Effector memory CD8-positive, alpha-beta T cell (primary cell): ENCODE data around the gene UNC5CL.

Experiments
- ATAC-seq: fragments of 150-1000 bp; cut with Tn5 transposase; replicated peaks from 2 replicates; pipeline ENCODE4 v1.10.0; 2021; ENCODE audit warnings: mild to moderate bottlenecking, moderate library complexity
- DNase-seq, 3 experiments: peaks; one replicate each; pipeline ENCODE4 v3.0.0; 2021
- H3K27ac Mint-ChIP-seq, 2 donors: one replicate each; pipeline ENCODE4 v1.8.0; 2022; ENCODE audit warnings: mild to moderate bottlenecking in 2 of 2, mixed read lengths in 2 of 2, moderate library complexity in 2 of 2
- H3K27me3 Mint-ChIP-seq, 2 donors: one replicate each; pipeline ENCODE4 v1.8.0; 2022; ENCODE audit warnings: mixed read lengths in 2 of 2
- H3K36me3 Mint-ChIP-seq: one replicate; pipeline ENCODE4 v1.8.0; 2022; ENCODE audit warnings: mild to moderate bottlenecking, moderate library complexity, mixed read lengths; ENCODE audit not compliant: insufficient read depth
- H3K4me1 Mint-ChIP-seq, 2 donors: one replicate each; pipeline ENCODE4 v1.8.0; 2022; ENCODE audit warnings: low read depth in 2 of 2, mixed read lengths in 2 of 2
- H3K4me3 Mint-ChIP-seq, 2 donors: one replicate each; pipeline ENCODE4 v1.8.0; 2022; ENCODE audit warnings: mild to moderate bottlenecking in 2 of 2, mixed read lengths in 2 of 2, moderate library complexity in 2 of 2
- H3K9me3 Mint-ChIP-seq, 2 donors: one replicate each; pipeline ENCODE4 v1.8.0; 2022; ENCODE audit warnings: mixed read lengths in 2 of 2

Gene UNC5CL

DNA sequence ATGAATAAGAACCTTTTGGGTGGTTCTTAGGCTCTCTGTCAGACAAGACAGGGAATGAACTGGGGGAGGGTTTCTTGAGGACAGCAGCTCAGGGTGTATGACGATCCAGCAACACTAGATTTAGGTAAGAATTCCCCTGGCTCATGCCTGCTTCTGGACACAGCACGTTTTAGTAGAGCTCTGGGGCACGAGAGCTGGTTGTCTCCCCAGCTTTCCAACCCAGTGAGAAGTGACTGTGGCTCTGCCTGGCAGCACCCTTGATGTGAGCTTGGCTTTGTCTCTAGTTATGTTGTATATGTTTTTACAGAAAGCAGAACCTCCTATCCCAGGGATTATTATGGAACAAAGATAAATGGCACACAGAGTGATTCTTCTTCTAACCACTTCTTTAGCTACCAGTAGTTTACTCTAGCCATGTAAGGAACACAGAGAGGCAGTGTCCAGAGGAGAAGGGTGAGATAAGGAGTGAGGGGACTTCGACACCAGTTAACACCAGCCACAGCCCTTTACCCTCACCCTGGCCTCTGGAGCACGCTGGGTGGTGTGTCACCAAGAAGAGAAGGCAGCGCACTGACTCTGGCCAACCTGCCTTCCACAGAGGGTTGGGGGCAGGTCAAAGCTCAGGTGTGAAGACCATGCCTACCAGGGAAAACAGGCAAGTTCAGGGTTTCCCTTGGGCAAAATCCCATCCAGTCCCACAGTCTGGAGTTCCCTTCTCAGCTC is 17.9 kb upstream of the UNC5CL start:
- DNase-seq = no peak
- Mint-ChIP-seq H3K27me3 (no peaks in the 10 kb centered on the region), H3K4me3 (no peak overlapping the region), H3K9me3 (no peaks in the 10 kb centered on the region), H3K36me3 (peaks cover 8% of the 10 kb centered on the region), H3K27ac (no peak overlapping the region), H3K4me1 (peaks cover 10 to 20% of the 10 kb centered on the region in 2 donors)
- ATAC-seq = no peak

DNA sequence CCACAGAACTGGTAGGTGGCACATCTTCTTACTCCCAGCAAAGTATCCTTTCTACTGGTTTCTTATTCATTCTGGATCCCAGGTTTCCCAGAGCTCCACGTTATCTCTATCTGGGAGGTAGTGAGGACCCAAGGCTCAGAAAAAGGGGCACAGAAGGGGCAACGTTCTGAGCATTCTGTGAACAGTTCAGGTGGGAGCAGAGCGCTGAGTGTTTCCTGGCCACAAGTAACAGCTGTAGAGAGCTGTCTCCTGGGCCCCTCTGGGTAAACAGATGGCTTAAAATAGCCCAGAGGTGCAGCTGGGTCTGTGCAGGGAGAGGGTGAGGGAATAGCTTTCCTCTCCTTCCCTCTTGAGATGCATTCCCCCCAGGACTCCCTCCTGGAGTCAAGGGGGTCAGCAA is 16.1 kb upstream of the UNC5CL start:
- H3K27me3 Mint-ChIP-seq = no peaks in the 10 kb centered on the region
- peaks cover 14 to 23% of the 10 kb centered on the region in 2 donors for H3K4me1 Mint-ChIP-seq
- no peak overlapping the region for H3K4me3 Mint-ChIP-seq
- DNase-seq = no peak
- ATAC-seq = no peak
- H3K36me3 Mint-ChIP-seq = peaks cover 7% of the 10 kb centered on the region
- H3K27ac Mint-ChIP-seq = no peak overlapping the region
- no peaks in the 10 kb centered on the region for H3K9me3 Mint-ChIP-seq

DNA sequence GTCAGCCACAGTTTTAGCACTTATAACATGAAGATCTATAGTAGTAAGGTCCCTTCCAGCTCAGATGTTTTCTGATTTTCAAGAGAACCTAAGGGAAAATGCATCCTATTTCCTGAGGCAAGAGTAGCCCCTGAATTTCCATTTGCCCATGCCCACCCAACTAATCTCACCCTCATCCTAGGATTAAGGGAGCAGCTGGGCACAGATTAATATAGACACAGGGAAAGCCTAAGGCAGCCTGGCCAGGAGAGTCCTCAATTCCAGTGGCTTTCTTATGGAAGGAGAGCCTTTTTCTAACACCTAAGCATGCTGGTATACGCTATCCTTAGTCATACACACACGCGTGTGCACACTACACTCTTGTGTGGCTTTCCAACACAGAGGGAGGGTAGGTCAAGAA is 15.5 kb upstream of the UNC5CL start:
- Mint-ChIP-seq H3K4me1 (peaks cover 14 to 23% of the 10 kb centered on the region in 2 donors), H3K36me3 (peaks cover 7% of the 10 kb centered on the region), H3K9me3 (no peaks in the 10 kb centered on the region), H3K4me3 (no peak overlapping the region), H3K27me3 (no peaks in the 10 kb centered on the region), H3K27ac (no peak overlapping the region)
- ATAC-seq = no peak
- no peak for DNase-seq

DNA sequence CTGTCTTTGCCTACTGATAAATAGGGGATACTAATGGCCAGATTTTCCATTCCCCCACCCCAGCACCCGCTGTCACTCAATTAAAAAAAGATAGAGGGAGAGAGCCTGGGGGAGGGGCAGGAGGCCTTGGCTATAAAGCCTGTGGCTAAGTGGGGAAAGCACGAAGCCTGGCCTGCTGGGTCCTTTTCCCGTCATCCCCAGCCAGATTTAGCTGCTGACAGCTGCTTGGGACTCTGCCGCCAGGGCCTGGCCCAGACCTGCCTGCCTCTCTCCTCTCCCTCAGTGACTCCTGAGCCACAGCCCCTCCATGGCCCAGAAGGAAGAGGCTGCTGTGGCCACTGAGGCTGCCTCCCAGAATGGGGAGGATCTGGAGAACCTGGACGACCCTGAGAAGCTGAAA is 14.0 kb upstream of the UNC5CL start, which contains the start of gene APOBEC2:
Gene APOBEC2, plus strand, starts transcription at position 162 of the 400 bp plus-strand sequence. Its CDS starts 146 bp downstream, at position 308.
- H3K4me1 Mint-ChIP-seq = peaks cover 13 to 14% of the 10 kb centered on the region in 2 donors
- H3K36me3 Mint-ChIP-seq = peaks cover 7% of the 10 kb centered on the region
- H3K27ac Mint-ChIP-seq = peak within 1 kb of the TSS in 1 of 2 donors; percentile 76
- no peaks in the 10 kb centered on the region for H3K9me3 Mint-ChIP-seq
- DNase-seq (no peak), ATAC-seq (no peak)
- H3K4me3 Mint-ChIP-seq = peak within 1 kb of the TSS in 1 of 2 donors; percentile 1
- no peaks in the 10 kb centered on the region for H3K27me3 Mint-ChIP-seq

DNA sequence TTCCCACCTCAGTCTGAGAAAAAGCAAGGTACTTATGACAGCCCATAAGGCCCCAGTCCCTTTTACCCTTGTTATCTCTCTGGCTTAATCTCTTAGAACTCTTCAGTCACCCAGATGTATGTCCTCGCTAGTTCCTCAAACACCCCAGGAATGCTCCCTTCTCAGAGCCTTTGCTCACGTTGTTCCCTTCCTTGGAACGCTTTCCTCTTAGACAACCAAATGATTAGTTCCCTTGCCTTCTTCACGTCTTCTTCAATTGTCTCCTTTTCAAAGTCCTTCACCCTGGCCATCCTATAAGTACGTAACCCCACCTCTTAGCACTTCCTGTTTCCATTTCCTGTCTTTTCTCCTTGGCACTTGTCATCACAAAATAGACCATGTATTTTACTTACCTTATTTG is 12.9 kb upstream of the UNC5CL start:
- H3K4me3 Mint-ChIP-seq = peak overlapping the region in 1 of 2 donors; percentile 1
- no peak for DNase-seq
- H3K27ac Mint-ChIP-seq = no peak overlapping the region

DNA sequence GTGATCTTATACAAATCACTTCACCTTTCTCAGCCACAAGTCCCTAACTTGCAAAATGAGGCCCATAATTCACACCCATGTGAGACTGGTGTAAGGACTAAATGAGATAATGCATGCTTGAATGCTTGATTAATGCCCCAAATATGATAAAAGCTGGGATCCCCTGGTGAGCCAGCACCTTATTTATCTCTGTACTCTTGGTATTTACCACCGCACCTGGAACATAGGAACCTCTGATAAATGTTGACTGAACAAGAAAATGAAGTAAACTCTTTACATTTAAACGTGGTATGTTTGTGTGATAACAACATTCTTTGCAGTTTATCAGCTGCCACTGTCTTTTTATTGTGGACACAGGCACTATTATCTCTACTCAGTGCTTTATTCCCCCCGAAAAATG is 11.5 kb upstream of the UNC5CL start:
- no peak overlapping the region for H3K27ac Mint-ChIP-seq
- H3K9me3 Mint-ChIP-seq = no peaks in the 10 kb centered on the region
- ATAC-seq (no peak), DNase-seq (no peak)
- H3K4me3 Mint-ChIP-seq = no peak overlapping the region
- no peaks in the 10 kb centered on the region for H3K27me3 Mint-ChIP-seq
- H3K36me3 Mint-ChIP-seq = peaks cover 5% of the 10 kb centered on the region
- peaks cover 13 to 14% of the 10 kb centered on the region in 2 donors for H3K4me1 Mint-ChIP-seq

More for the DNA sequence above, 12.9 kb upstream of the UNC5CL start:
- Mint-ChIP-seq H3K4me1 (peaks cover 13 to 14% of the 10 kb centered on the region in 2 donors), H3K9me3 (no peaks in the 10 kb centered on the region), H3K27me3 (no peaks in the 10 kb centered on the region), H3K36me3 (peaks cover 7% of the 10 kb centered on the region)
- no peak for ATAC-seq

DNA sequence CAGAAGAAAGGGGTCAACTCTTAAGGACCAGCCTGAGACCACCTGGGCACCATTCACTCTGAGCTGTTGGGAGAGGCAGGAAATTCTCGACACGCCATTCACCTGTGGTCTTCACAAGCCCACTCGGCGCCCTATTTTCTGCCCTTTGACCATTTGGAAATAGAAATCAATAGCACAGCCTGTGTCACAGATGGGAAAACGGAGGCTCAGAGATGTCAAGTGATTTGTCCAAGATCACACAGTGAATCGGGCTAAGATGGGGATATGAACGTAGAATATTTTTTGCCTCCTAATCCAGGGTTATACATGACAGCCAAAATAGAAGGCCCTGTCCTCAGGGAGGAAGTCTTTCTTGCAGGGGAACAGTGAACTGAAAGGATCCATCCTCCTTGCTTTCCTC is 10.9 kb upstream of the UNC5CL start:
- no peaks in the 10 kb centered on the region for H3K9me3 Mint-ChIP-seq
- H3K27ac Mint-ChIP-seq = no peak overlapping the region

DNA sequence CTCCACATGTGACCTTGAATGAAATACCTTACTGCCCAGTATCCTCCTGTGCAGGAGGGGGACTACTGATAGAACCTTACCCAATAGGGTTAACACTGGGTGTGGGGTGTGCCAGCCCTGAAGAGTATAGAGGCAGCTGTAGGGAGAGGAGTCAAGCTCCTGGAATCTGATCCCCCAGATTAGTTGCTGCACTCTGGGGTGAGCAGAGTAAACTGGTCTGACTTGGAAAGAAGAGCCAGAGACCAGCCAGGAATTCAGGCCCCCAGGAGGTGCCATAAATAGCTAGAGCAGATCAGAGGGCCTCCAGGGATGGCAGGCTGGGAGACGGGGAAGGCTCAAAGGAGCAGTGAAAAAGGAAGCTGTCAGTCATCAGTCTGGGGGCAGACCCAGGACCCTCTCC is 10.5 kb upstream of the UNC5CL start:
- ATAC-seq (no peak), DNase-seq (no peak)
- Mint-ChIP-seq H3K36me3 (peaks cover 4% of the 10 kb centered on the region), H3K4me1 (peaks cover 13 to 14% of the 10 kb centered on the region in 2 donors), H3K4me3 (no peak overlapping the region), H3K27ac (peak overlapping the region in 1 of 2 donors; percentile 76), H3K9me3 (no peaks in the 10 kb centered on the region), H3K27me3 (no peaks in the 10 kb centered on the region)

More for the DNA sequence above, 10.9 kb upstream of the UNC5CL start:
- ATAC-seq (no peak), DNase-seq (no peak)
- H3K36me3 Mint-ChIP-seq = peaks cover 4% of the 10 kb centered on the region
- peaks cover 13 to 14% of the 10 kb centered on the region in 2 donors for H3K4me1 Mint-ChIP-seq
- H3K27me3 Mint-ChIP-seq = no peaks in the 10 kb centered on the region
- no peak overlapping the region for H3K4me3 Mint-ChIP-seq

DNA sequence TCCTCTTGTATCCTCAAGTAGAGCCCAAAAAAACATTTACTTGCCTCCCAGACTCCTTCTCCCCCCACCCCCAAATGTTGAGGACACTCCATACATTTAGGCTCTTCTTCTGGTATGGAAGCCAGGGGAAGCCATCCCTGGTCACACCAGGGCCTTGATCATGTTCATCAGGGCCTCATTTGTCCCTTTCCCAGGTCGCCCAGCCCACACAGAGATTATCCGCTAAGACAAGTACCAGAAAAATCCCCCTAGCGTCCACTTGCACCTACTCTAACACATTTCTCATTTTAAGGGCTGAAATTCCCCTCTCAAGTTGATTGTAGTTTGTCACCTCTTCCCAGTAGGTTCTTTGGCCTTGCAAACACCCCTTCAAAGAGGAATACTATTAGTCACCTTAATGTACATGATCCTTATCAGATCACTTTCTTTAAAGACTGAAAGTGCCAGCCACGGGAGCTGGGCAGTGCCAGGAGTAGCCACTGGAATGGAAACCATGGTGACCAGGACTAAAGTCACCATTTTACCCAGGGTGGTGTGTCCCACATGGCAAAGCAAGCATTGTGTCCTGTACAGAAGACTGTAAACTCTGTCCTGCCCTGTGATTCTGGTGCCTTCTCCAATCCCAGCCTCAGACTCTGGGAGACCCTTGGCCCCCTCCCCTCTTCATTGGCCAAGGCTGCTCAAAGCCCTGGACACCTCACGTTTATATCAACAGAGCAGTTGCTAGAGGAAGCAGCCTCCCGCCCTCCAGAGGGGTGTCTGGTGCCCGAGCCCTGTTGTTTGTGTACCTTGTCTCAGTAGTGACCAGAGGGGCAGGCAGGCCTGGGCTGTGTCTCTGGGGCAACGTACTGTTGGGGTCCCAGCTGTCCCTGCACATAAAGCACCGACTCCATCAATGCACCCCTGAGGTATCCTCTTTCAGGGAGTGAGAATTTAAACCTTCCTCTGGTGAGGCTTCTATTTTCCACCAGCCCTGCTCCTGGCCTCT is 9.0 kb upstream of the UNC5CL start:
- H3K27me3 Mint-ChIP-seq = no peaks in the 10 kb centered on the region
- DNase-seq = no peak
- H3K4me3 Mint-ChIP-seq = no peak overlapping the region
- no peak for ATAC-seq
- H3K4me1 Mint-ChIP-seq = peaks cover 12 to 13% of the 10 kb centered on the region in 2 donors
- H3K9me3 Mint-ChIP-seq = no peaks in the 10 kb centered on the region
- peak overlapping the region; percentile 7 to 76 for H3K27ac Mint-ChIP-seq
- peaks cover 4% of the 10 kb centered on the region for H3K36me3 Mint-ChIP-seq

DNA sequence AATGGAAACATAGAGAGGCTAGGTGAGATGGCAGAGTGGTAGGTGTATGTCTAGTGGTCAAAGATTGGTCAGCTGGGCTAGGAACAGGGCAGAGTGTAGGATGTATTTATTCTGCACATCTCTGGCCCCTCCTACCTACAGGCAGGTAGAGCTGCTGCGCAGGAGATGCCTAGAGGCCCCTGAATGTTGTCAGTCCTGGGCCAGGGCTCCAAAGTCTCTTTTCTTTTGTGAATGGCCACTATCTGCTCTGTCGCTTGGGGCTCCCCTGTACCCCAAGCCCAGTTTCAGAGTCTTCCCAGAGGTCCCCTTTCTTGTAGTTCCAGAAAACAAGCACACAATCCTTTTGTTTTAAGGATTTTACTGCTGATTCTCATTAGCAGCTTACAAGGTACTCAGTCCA is 8.3 kb upstream of the UNC5CL start:
- no peaks in the 10 kb centered on the region for H3K27me3 Mint-ChIP-seq
- H3K27ac Mint-ChIP-seq = peak overlapping the region; percentile 7 to 76
- peaks cover 6 to 7% of the 10 kb centered on the region in 2 donors for H3K4me1 Mint-ChIP-seq
- no peak for ATAC-seq
- no peaks in the 10 kb centered on the region for H3K9me3 Mint-ChIP-seq
- DNase-seq = no peak
- H3K36me3 Mint-ChIP-seq = peaks cover 4% of the 10 kb centered on the region
- no peak overlapping the region for H3K4me3 Mint-ChIP-seq

DNA sequence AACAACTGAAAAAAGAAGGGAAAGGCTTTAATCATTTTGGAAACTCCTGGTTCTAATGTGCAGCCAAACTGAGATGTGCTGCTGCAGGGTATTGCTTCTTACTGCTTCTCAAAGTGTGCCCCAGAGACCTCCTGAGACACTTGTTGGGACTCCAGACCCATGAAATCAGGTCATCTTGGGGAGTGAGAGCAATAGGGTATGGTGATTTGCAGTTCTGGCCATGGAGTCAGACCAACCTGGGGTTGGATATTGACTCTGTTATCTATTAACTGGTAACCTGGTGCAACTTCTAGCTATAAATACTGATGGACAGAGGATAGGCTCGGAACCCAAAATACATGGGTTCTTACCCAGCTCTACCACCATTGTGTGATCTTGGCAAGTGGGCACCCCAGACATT is 7.1 kb upstream of the UNC5CL start:
- H3K4me1 Mint-ChIP-seq = no peaks in the 10 kb centered on the region

DNA sequence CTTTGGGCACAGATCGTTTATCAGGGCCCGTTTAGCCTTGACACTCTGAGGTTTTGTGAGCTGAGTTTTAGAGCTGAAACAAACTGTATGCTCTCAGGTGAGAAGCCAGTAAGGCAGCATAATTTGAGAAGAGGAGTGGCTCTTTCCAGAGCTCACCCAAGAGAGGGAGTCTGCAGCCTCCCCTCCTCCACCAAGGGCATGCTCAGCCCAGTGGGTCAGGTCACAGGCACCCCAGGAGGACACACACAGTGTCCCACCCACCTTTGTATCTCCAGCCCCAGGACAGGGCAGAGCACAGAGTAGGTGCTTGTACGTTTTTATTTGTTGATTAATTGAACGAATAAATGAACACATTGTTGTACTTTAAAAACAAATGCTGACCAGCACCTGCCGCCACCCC is 6.6 kb upstream of the UNC5CL start:
- Mint-ChIP-seq H3K27me3 (no peaks in the 10 kb centered on the region), H3K9me3 (no peaks in the 10 kb centered on the region), H3K27ac (no peak overlapping the region), H3K36me3 (no peaks in the 10 kb centered on the region), H3K4me3 (no peak overlapping the region), H3K4me1 (no peaks in the 10 kb centered on the region)
- ATAC-seq = no peak
- DNase-seq = no peak

More for the DNA sequence above, 7.1 kb upstream of the UNC5CL start:
- DNase-seq = no peak
- no peaks in the 10 kb centered on the region for H3K27me3 Mint-ChIP-seq
- no peak overlapping the region for H3K27ac Mint-ChIP-seq
- H3K4me3 Mint-ChIP-seq = no peak overlapping the region
- no peak for ATAC-seq
- no peaks in the 10 kb centered on the region for H3K36me3 Mint-ChIP-seq
- H3K9me3 Mint-ChIP-seq = no peaks in the 10 kb centered on the region

DNA sequence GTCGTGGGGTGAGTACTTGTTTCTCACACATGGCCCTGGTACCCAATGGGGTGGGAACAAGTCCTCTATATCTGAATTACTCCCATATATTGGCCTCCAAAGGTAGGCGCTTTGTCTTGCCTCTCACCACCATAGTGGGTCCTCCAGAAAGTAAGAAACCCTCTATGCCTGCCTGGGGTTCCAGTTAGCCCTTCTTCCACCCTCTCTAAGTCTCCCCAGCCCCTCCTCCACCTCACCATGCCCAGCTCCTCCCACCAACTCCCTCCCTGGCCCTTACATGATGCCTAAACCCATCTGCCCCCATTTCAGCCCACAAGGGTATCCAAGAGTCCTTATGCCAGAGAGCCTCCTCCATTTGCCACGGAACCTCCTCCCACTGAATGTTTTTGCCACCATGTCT is 4.1 kb upstream of the UNC5CL start:
- no peaks in the 10 kb centered on the region for H3K36me3 Mint-ChIP-seq
- DNase-seq (no peak), ATAC-seq (no peak)
- H3K4me1 Mint-ChIP-seq = peaks cover 0 to 4% of the 10 kb centered on the region in 2 donors
- no peaks in the 10 kb centered on the region for H3K9me3 Mint-ChIP-seq
- H3K27me3 Mint-ChIP-seq = no peaks in the 10 kb centered on the region
- H3K4me3 Mint-ChIP-seq = no peak overlapping the region
- H3K27ac Mint-ChIP-seq = no peak overlapping the region
